Measurements from ENCODE around the gene TTC39C.

The TTC39C gene

DNA sequence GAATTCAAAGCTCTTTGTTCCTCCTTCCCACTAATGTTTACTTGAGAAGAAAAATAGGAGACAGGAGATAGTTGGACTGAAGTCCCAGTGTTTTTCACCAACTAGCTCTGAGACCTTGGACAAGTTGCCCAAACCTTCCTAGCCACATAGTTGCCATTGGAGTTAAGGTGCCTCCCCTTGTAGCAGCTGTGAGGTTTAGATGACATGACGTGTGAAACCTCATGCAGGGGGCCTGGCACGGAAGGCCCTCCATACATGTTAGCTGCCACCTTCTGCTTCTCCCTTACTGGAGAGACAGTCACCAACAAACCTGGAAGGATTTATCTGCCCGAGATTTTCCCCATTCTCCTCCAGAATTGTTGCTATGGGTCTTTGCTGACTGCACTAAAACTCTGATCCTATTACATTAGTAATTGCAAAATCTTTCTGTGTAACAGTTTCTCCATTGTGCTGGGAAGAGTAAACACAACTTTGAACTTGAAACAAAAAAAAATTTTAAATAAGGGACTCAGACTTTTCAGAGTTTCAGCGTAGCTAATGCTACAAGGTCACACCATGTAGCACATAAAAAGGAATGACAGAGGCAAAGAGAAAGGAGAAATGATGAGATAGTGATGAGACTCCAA, 100.5 kb downstream of the TTC39C start:
- 95% methylated on average over 4 of the region's 4 CpGs for WGBS
- no peak overlapping the region for H3K4me3 ChIP-seq (ENCODE audit: insufficient read depth in 1 of 2, low read depth in 1 of 2, low read length in 2 of 2)
- no peak overlapping the region for H3K9ac ChIP-seq (ENCODE audit: low read length)
- peaks cover 2 to 40% of the 10 kb centered on the region in 2 experiments for H3K36me3 ChIP-seq (ENCODE audit: control insufficient read depth in 1 of 2, insufficient read depth in 2 of 2, low read depth in 1 of 2, low read length in 2 of 2)
- DNase-seq = no peak
- H2BK120ac ChIP-seq (ENCODE audit: low read depth, low read length) = no peak overlapping the region
- no peaks in the 10 kb centered on the region for H3K79me1 ChIP-seq (replicated peaks; ENCODE audit: low read length, poor library complexity, severe bottlenecking)
- H2BK15ac ChIP-seq (ENCODE audit: low read depth, poor library complexity, severe bottlenecking) = no peak overlapping the region
- H3K18ac ChIP-seq (ENCODE audit: low read depth in 1 of 2, low read length in 2 of 2) = no peak overlapping the region
- no peaks in the 10 kb centered on the region for H3K27me3 ChIP-seq (ENCODE audit: control insufficient read depth in 1 of 2, insufficient read depth in 1 of 2, low read length in 2 of 2)
- H3K9me3 ChIP-seq (ENCODE audit: control insufficient read depth, low read length) = no peaks in the 10 kb centered on the region
- no peak overlapping the region for H4K8ac ChIP-seq (ENCODE audit: low read length)
- H2AFZ ChIP-seq (ENCODE audit: low read depth, low read length) = no peak overlapping the region
- no peak overlapping the region for H3K14ac ChIP-seq (ENCODE audit: low read length in 2 of 2)
- no peak overlapping the region for H4K91ac ChIP-seq (ENCODE audit: low read length)
- peaks cover 13% of the 10 kb centered on the region for H3K4me1 ChIP-seq (ENCODE audit: control insufficient read depth, insufficient read depth, low read depth, low read length)
- no peak overlapping the region for H3K23ac ChIP-seq (ENCODE audit: low read length in 2 of 2)
- H3K4me2 ChIP-seq (ENCODE audit: low read length, poor library complexity, severe bottlenecking) = no peak overlapping the region
- peak overlapping the region in 1 of 2 experiments; percentile 6 for H3K4ac ChIP-seq (ENCODE audit: low read depth in 1 of 2, low read length in 2 of 2)
- no peak overlapping the region for H2BK5ac ChIP-seq (ENCODE audit: low read depth, low read length, poor library complexity, severe bottlenecking)
- no peak overlapping the region for H3K27ac ChIP-seq (ENCODE audit: low read length, poor library complexity, severe bottlenecking)
- H2AK5ac ChIP-seq (ENCODE audit: low read length, severe bottlenecking) = no peak overlapping the region
- no peak overlapping the region for H2BK12ac ChIP-seq (ENCODE audit: low read length in 2 of 2)

DNA sequence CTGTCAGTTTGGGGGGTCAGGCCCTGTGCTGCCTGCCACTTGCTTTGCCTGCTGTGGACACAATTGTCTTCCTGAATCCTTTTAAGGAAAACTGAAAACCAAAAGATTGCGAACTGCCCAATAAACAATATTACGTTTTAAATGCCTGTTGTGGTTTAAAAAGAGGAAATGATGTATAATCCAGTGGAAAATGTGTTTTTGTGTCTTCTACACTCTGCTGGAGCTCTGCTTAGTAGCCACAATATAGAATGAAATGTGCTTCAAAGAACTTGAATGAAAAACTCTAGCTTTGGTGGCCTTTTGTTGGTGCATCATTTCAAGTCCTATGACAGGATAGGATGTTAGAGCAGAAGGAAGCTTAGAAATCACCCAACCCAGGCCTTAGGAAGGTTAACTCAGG, 101.1 kb downstream of the TTC39C start:
- H3K14ac ChIP-seq (ENCODE audit: low read length in 2 of 2) = no peak overlapping the region
- 88% methylated on average over 2 of the region's 2 CpGs for WGBS
- H2BK15ac ChIP-seq (ENCODE audit: low read depth, poor library complexity, severe bottlenecking) = no peak overlapping the region
- no peak overlapping the region for H2BK5ac ChIP-seq (ENCODE audit: low read depth, low read length, poor library complexity, severe bottlenecking)
- no peaks in the 10 kb centered on the region for H3K27me3 ChIP-seq (ENCODE audit: control insufficient read depth in 1 of 2, insufficient read depth in 1 of 2, low read length in 2 of 2)
- no peak for DNase-seq
- peaks cover 13% of the 10 kb centered on the region for H3K4me1 ChIP-seq (ENCODE audit: control insufficient read depth, insufficient read depth, low read depth, low read length)
- no peak overlapping the region for H4K8ac ChIP-seq (ENCODE audit: low read length)
- no peak overlapping the region for H3K18ac ChIP-seq (ENCODE audit: low read depth in 1 of 2, low read length in 2 of 2)
- no peak overlapping the region for H3K9ac ChIP-seq (ENCODE audit: low read length)
- H3K4ac ChIP-seq (ENCODE audit: low read depth in 1 of 2, low read length in 2 of 2) = peak overlapping the region in 1 of 2 experiments; percentile 6
- no peak overlapping the region for H2BK12ac ChIP-seq (ENCODE audit: low read length in 2 of 2)
- no peak overlapping the region for H3K27ac ChIP-seq (ENCODE audit: low read length, poor library complexity, severe bottlenecking)
- H3K36me3 ChIP-seq (ENCODE audit: control insufficient read depth in 1 of 2, insufficient read depth in 2 of 2, low read depth in 1 of 2, low read length in 2 of 2) = peaks cover 2 to 45% of the 10 kb centered on the region in 2 experiments
- no peak overlapping the region for H2AK5ac ChIP-seq (ENCODE audit: low read length, severe bottlenecking)
- no peak overlapping the region for H3K4me3 ChIP-seq (ENCODE audit: insufficient read depth in 1 of 2, low read depth in 1 of 2, low read length in 2 of 2)
- no peak overlapping the region for H2BK120ac ChIP-seq (ENCODE audit: low read depth, low read length)
- H4K91ac ChIP-seq (ENCODE audit: low read length) = no peak overlapping the region
- H3K9me3 ChIP-seq (ENCODE audit: control insufficient read depth, low read length) = no peaks in the 10 kb centered on the region
- H3K4me2 ChIP-seq (ENCODE audit: low read length, poor library complexity, severe bottlenecking) = no peak overlapping the region
- no peaks in the 10 kb centered on the region for H3K79me1 ChIP-seq (replicated peaks; ENCODE audit: low read length, poor library complexity, severe bottlenecking)
- H2AFZ ChIP-seq (ENCODE audit: low read depth, low read length) = no peak overlapping the region
- no peak overlapping the region for H3K23ac ChIP-seq (ENCODE audit: low read length in 2 of 2)

DNA sequence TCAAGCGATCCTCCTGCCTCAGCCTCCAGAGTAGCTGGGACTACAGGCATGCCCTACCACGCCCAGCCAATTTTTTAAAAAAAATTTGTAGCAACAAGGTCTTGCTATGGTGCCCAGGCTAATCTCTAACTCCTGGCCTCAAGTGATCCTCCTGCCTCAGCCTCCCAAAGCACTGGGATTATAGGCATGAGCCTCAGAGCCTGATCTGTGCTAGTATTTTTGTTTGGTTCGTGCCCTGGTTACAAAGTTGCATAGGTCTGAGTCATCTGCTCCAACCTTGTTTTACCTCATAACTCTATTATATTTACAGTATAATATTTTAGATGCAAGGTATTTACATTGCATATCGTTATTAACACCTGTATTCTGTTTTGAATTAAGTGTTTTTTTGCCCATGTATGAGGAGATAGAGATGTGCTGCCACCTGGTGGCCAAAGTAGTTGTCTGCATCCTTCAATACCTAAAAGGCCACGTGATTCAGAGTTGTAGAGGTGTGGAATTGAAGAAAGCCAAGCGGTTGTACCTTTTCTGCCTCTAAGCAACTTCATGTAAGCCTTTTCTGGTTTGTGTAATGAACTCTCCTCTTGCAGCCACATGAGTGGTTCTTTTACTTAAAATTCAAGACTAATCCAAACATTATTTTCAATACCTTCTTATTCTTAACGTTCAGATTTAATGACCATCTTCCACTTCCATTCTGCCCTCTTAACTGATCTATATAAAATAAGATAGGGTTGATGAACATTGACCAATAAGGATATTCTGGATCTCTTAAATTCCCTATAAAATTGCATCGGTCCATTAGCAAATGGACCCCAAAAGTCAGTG, 104.4 kb downstream of the TTC39C start:
- H2AK5ac ChIP-seq (ENCODE audit: low read length, severe bottlenecking) = no peak overlapping the region

GRCh38 chr18:24120676-24121075, 106.1 kb downstream of the TTC39C start:
- H3K4me1 ChIP-seq (ENCODE audit: control insufficient read depth, insufficient read depth, low read depth, low read length) = no peaks in the 10 kb centered on the region
- H2AK5ac ChIP-seq (ENCODE audit: low read length, severe bottlenecking) = no peak overlapping the region
- H3K9me3 ChIP-seq (ENCODE audit: control insufficient read depth, low read length) = no peaks in the 10 kb centered on the region
- DNase-seq = no peak
- no peak overlapping the region for H4K91ac ChIP-seq (ENCODE audit: low read length)
- H3K18ac ChIP-seq (ENCODE audit: low read depth in 1 of 2, low read length in 2 of 2) = no peak overlapping the region
- no peak overlapping the region for H2BK5ac ChIP-seq (ENCODE audit: low read depth, low read length, poor library complexity, severe bottlenecking)
- WGBS = no CpG with 5 or more reads among the region's 4 CpGs
- H3K27me3 ChIP-seq (ENCODE audit: control insufficient read depth in 1 of 2, insufficient read depth in 1 of 2, low read length in 2 of 2) = no peaks in the 10 kb centered on the region
- peaks cover 0 to 60% of the 10 kb centered on the region in 2 experiments for H3K36me3 ChIP-seq (ENCODE audit: control insufficient read depth in 1 of 2, insufficient read depth in 2 of 2, low read depth in 1 of 2, low read length in 2 of 2)
- H4K8ac ChIP-seq (ENCODE audit: low read length) = no peak overlapping the region
- H3K23ac ChIP-seq (ENCODE audit: low read length in 2 of 2) = no peak overlapping the region
- H2AFZ ChIP-seq (ENCODE audit: low read depth, low read length) = no peak overlapping the region
- no peak overlapping the region for H2BK120ac ChIP-seq (ENCODE audit: low read depth, low read length)
- H3K4me3 ChIP-seq (ENCODE audit: insufficient read depth in 1 of 2, low read depth in 1 of 2, low read length in 2 of 2) = no peak overlapping the region
- no peak overlapping the region for H2BK15ac ChIP-seq (ENCODE audit: low read depth, poor library complexity, severe bottlenecking)
- no peak overlapping the region for H2BK12ac ChIP-seq (ENCODE audit: low read length in 2 of 2)
- H3K4ac ChIP-seq (ENCODE audit: low read depth in 1 of 2, low read length in 2 of 2) = no peak overlapping the region
- no peak overlapping the region for H3K9ac ChIP-seq (ENCODE audit: low read length)
- H3K27ac ChIP-seq (ENCODE audit: low read length, poor library complexity, severe bottlenecking) = no peak overlapping the region
- no peaks in the 10 kb centered on the region for H3K79me1 ChIP-seq (replicated peaks; ENCODE audit: low read length, poor library complexity, severe bottlenecking)
- no peak overlapping the region for H3K4me2 ChIP-seq (ENCODE audit: low read length, poor library complexity, severe bottlenecking)
- H3K14ac ChIP-seq (ENCODE audit: low read length in 2 of 2) = no peak overlapping the region

More for the DNA sequence above, 104.4 kb downstream of the TTC39C start:
- peak; percentile 73 for DNase-seq
- no peak overlapping the region for H4K91ac ChIP-seq (ENCODE audit: low read length)
- H3K9ac ChIP-seq (ENCODE audit: low read length) = no peak overlapping the region
- no peak overlapping the region for H3K23ac ChIP-seq (ENCODE audit: low read length in 2 of 2)
- peaks cover 2% of the 10 kb centered on the region for H3K4me1 ChIP-seq (ENCODE audit: control insufficient read depth, insufficient read depth, low read depth, low read length)
- no peaks in the 10 kb centered on the region for H3K79me1 ChIP-seq (replicated peaks; ENCODE audit: low read length, poor library complexity, severe bottlenecking)
- no peaks in the 10 kb centered on the region for H3K27me3 ChIP-seq (ENCODE audit: control insufficient read depth in 1 of 2, insufficient read depth in 1 of 2, low read length in 2 of 2)
- H2BK120ac ChIP-seq (ENCODE audit: low read depth, low read length) = no peak overlapping the region
- peaks cover 2 to 61% of the 10 kb centered on the region in 2 experiments for H3K36me3 ChIP-seq (ENCODE audit: control insufficient read depth in 1 of 2, insufficient read depth in 2 of 2, low read depth in 1 of 2, low read length in 2 of 2)
- no peak overlapping the region for H3K14ac ChIP-seq (ENCODE audit: low read length in 2 of 2)
- H2BK5ac ChIP-seq (ENCODE audit: low read depth, low read length, poor library complexity, severe bottlenecking) = no peak overlapping the region
- H2BK12ac ChIP-seq (ENCODE audit: low read length in 2 of 2) = no peak overlapping the region
- no peak overlapping the region for H3K18ac ChIP-seq (ENCODE audit: low read depth in 1 of 2, low read length in 2 of 2)
- H3K4me3 ChIP-seq (ENCODE audit: insufficient read depth in 1 of 2, low read depth in 1 of 2, low read length in 2 of 2) = no peak overlapping the region
- 52% methylated on average over 6 of the region's 8 CpGs for WGBS
- H3K9me3 ChIP-seq (ENCODE audit: control insufficient read depth, low read length) = no peaks in the 10 kb centered on the region
- no peak overlapping the region for H3K27ac ChIP-seq (ENCODE audit: low read length, poor library complexity, severe bottlenecking)
- H3K4ac ChIP-seq (ENCODE audit: low read depth in 1 of 2, low read length in 2 of 2) = no peak overlapping the region
- H4K8ac ChIP-seq (ENCODE audit: low read length) = no peak overlapping the region
- H3K4me2 ChIP-seq (ENCODE audit: low read length, poor library complexity, severe bottlenecking) = no peak overlapping the region
- no peak overlapping the region for H2AFZ ChIP-seq (ENCODE audit: low read depth, low read length)
- H2BK15ac ChIP-seq (ENCODE audit: low read depth, poor library complexity, severe bottlenecking) = no peak overlapping the region

All from mesenchymal stem cell (in vitro differentiated cells and primary cell).